ENCODE results near the gene GSKIP. TPM values are rescaled to one million over a fixed set of nuclear protein-coding genes. Genes with fewer than 3 reads are reported as not detected.
A peak's percentile ranks its signal among the peaks of the same experiment; 100 is the strongest.

The GSKIP gene, protein sequence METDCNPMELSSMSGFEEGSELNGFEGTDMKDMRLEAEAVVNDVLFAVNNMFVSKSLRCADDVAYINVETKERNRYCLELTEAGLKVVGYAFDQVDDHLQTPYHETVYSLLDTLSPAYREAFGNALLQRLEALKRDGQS
- total RNA-seq (10 to 100 TPM in 1 of 6 donors, 1 to 10 TPM in 5; 6.2 to 13.8 (median 8.5) TPM), polyA plus RNA-seq (10 to 100 TPM in 1 of 2 donors, 1 to 10 TPM in 1; 3.4 to 10.3 TPM)

DNA sequence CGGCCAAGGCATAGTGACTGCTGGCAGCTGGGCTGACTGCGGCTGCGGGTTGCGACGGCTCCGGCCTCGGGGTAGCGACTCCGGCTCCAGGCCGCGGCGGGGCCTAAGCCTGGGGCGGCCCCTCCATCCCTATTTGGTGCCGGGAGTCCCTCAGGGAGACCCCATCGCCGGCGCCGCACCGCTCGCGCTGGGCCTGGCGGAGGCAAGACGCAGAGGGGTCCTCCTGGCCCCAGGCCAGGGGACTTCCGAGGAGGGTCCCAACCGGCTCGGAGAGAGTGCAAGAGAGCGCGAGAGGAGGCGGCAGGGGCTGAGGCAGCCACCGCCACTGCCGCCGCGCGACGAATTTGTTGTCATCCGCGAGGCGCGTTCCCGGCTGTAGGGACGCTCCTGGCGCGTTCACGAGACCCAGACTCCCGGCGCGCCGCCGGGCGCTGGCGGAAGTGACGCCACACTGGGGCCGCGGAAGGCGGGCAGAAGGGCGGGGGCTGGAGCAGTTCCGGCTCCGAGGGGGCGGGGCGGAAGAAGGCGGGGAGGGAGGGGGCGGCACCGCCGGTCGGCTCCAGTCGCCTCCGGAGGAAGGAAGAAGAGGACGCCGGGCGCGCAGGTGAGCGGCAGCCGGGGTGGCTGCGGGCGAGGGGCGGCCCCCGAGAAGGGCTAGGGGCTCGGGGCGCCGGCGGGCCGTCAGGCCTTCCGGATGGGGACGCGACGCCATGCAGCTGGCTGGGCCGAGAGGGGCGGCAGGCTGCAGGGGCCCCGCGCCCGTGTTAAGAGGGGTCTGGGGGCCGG lies at the start of gene GSKIP, which contains the start of gene ATG2B:
GSKIP (plus strand) TSS at position 562 of the 786 bp plus-strand sequence. CDS start 18,722 bp downstream, outside the sequence.
ATG2B (minus strand) TSS at position 377 of the 786 bp plus-strand sequence; CDS start at position 12, 365 bp downstream.
- Histone ChIP-seq H3K36me3 (no peaks in the 10 kb centered on the region), H3K4me3 (peak within 1 kb of the TSS; percentile 80 to 97 (median 93)), H3K9me3 (no peaks in the 10 kb centered on the region), H3K4me1 (peaks cover 8 to 28% (median 22%) of the 10 kb centered on the region in 3 donors), H3K27me3 (no peaks in the 10 kb centered on the region), H3K27ac (peak within 1 kb of the TSS; percentile 92 to 99 (median 95))
- ATAC-seq (peak; percentile 91 to 97 (median 93)), DNase-seq (peak; percentile 93 to 98 (median 96)), FAIRE-seq (no peak)
- WGBS, 2 donors: 0 to 1% methylated on average over 59 to 92 of the region's 92 CpGs
- TF ChIP-seq, protein P1, sequence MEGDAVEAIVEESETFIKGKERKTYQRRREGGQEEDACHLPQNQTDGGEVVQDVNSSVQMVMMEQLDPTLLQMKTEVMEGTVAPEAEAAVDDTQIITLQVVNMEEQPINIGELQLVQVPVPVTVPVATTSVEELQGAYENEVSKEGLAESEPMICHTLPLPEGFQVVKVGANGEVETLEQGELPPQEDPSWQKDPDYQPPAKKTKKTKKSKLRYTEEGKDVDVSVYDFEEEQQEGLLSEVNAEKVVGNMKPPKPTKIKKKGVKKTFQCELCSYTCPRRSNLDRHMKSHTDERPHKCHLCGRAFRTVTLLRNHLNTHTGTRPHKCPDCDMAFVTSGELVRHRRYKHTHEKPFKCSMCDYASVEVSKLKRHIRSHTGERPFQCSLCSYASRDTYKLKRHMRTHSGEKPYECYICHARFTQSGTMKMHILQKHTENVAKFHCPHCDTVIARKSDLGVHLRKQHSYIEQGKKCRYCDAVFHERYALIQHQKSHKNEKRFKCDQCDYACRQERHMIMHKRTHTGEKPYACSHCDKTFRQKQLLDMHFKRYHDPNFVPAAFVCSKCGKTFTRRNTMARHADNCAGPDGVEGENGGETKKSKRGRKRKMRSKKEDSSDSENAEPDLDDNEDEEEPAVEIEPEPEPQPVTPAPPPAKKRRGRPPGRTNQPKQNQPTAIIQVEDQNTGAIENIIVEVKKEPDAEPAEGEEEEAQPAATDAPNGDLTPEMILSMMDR (IDR thresholded peaks at IDR 0.05): no peak
- intact Hi-C loops (cut with DNase I): no loop called here

DNA sequence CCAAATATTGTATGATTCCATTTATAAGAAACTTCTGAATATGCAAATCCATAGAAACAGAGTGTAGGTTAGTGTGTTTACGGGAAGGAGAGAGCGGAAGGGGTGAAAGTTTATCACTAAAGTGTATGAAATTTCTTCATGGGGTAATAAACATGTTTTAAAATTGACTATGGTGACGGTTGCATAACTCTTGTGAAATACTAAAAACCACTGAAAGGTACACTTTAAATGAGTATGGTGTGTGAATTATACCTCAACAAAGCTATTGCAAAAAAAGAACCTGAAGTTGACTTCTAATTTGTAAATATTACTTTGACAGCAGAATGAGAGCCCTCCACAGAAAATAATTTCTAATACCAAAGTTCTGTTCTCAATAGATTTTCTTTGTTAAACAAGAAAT lies 47.2 kb upstream of the GSKIP start:
- Histone ChIP-seq H3K27ac (no peak overlapping the region), H3K4me1 (peaks cover 0 to 1% (median 0%) of the 10 kb centered on the region in 3 donors), H3K27me3 (no peaks in the 10 kb centered on the region), H3K9me3 (no peaks in the 10 kb centered on the region), H3K36me3 (peaks cover 0 to 56% (median 13%) of the 10 kb centered on the region in 3 donors), H3K4me3 (no peak overlapping the region)
- no peak for ATAC-seq
- TF ChIP-seq, protein P1 (IDR thresholded peaks at IDR 0.05): no peak
- WGBS, 2 donors: 97 to 100% methylated on average over 3 of the region's 3 CpGs
- intact Hi-C loops (cut with DNase I): no loop called here
- no peak for FAIRE-seq
- DNase-seq: no peak

DNA sequence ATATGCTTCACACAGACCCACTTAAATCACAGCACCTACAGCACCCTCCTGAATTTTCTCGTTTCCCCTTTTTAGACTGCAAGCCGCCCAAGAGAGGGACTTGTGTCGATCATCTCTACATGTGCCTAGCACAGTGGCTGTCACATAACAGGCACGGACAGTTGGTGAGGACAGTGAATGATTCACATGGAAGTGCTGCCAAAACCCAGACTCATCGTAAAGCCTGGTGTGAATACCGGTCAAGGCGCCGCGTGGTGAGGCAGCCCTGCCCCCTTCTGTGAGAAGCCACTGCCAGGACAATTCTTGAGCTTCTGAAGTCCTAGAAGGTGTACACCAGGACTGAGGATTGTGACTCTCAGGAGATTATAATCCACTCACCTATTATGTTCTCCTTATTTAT lies 44.5 kb upstream of the GSKIP start:
- Histone ChIP-seq H3K9me3 (no peaks in the 10 kb centered on the region), H3K27ac (no peak overlapping the region), H3K36me3 (peaks cover 0 to 51% (median 24%) of the 10 kb centered on the region in 3 donors), H3K4me1 (no peaks in the 10 kb centered on the region), H3K4me3 (no peak overlapping the region), H3K27me3 (no peaks in the 10 kb centered on the region)
- 88 to 90% methylated on average over 9 of the region's 9 CpGs for WGBS, 2 donors
- ATAC-seq: no peak
- intact Hi-C loops (cut with DNase I): no loop called here
- TF ChIP-seq, protein P1 (IDR thresholded peaks at IDR 0.05): no peak
- DNase-seq: no peak
- FAIRE-seq: no peak

DNA sequence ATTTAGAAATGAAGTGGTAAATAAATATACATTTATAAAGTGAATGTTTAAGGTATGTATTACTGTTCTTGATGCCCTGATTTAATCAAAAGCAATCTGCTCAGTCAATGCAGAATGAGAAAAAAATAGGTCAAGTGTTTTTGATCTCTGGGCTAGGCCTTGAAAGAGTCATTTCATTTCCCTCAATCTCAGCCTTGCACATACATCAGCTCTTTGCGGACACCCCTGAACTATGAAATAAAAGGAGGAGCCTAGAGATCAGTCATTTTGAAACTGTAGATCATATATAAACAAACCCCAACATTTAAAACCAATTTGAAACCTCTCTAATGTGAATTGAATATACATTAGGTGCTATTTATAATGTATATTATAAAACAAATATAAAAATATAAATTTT lies 42.7 kb upstream of the GSKIP start:
- no peak for DNase-seq
- WGBS, 2 donors: 94 to 100% methylated on average over 1 of the region's 1 CpG
- Histone ChIP-seq H3K4me3 (no peak overlapping the region), H3K36me3 (peaks cover 0 to 53% (median 18%) of the 10 kb centered on the region in 3 donors), H3K27ac (no peak overlapping the region), H3K9me3 (no peaks in the 10 kb centered on the region), H3K27me3 (no peaks in the 10 kb centered on the region), H3K4me1 (no peaks in the 10 kb centered on the region)
- TF ChIP-seq, protein P1 (IDR thresholded peaks at IDR 0.05): no peak
- ATAC-seq: no peak
- intact Hi-C loops (cut with DNase I): no loop called here
- FAIRE-seq: no peak

Data from pancreas (tissue), 10 donors.